ENCODE data around the gene ABTB2. TPM values are rescaled to one million over a fixed set of nuclear protein-coding genes. Genes with fewer than 3 reads are reported as not detected.

ABTB2 gene
- total RNA-seq, 4 donors from 2014 or later: 5.4 to 15.6 (median 12.8) TPM

GRCh38 chr11:34185926-34186841 is 171.6 kb downstream of the ABTB2 start:
- TF ChIP-seq EP300 (IDR thresholded peaks at IDR 0.05): no peak
- TF ChIP-seq POLR2A (IDR thresholded peaks at IDR 0.05): no peak
- TF ChIP-seq POLR2AphosphoS5 (IDR thresholded peaks at IDR 0.05): no peak
- TF ChIP-seq, protein P1, sequence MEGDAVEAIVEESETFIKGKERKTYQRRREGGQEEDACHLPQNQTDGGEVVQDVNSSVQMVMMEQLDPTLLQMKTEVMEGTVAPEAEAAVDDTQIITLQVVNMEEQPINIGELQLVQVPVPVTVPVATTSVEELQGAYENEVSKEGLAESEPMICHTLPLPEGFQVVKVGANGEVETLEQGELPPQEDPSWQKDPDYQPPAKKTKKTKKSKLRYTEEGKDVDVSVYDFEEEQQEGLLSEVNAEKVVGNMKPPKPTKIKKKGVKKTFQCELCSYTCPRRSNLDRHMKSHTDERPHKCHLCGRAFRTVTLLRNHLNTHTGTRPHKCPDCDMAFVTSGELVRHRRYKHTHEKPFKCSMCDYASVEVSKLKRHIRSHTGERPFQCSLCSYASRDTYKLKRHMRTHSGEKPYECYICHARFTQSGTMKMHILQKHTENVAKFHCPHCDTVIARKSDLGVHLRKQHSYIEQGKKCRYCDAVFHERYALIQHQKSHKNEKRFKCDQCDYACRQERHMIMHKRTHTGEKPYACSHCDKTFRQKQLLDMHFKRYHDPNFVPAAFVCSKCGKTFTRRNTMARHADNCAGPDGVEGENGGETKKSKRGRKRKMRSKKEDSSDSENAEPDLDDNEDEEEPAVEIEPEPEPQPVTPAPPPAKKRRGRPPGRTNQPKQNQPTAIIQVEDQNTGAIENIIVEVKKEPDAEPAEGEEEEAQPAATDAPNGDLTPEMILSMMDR (IDR thresholded peaks at IDR 0.05): no peak
- 28% methylated on average over 16 of the region's 22 CpGs for WGBS
- Histone ChIP-seq H3K36me3 (no peaks in the 10 kb centered on the region), H3K4me3 (no peak overlapping the region), H3K27me3 (no peaks in the 10 kb centered on the region), H3K4me1 (peaks cover 30% of the 10 kb centered on the region), H3K27ac (no peak overlapping the region), H3K9me3 (no peaks in the 10 kb centered on the region)
- DNase-seq (ENCODE audit: low spot score in 2 of 2): no peak

DNA sequence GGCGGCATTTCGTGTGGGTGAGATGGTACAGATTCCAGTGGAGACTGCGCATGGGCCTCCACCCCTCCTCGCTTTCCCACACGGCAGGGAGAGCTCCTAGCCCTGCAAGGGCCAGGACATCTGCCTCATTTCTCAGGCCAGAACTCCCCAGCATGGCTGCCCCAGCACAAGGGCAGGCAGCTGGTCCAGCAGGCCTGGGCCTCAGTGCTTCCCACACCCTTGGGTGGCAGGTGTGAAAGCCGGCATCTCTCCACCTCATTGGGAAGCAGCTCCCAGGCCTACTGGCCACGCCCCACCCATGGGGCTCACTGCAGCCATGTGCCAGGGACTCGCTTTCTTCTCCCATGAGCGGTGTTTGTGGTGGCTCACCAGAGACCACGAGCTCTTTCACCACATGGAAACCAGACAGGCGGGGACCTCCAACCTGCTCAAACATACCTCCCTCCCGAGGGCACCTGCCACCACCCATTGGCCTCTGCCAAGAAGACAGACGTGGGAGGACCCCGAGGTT is 173.2 kb downstream of the ABTB2 start:
- H3K9me3 ChIP-seq: no peaks in the 10 kb centered on the region
- no peaks in the 10 kb centered on the region for H3K36me3 ChIP-seq
- DNase-seq (ENCODE audit: low spot score in 2 of 2): no peak
- no peak for TF ChIP-seq EP300 (IDR thresholded peaks at IDR 0.05)
- no peak for TF ChIP-seq POLR2A (IDR thresholded peaks at IDR 0.05)
- TF ChIP-seq, protein P1 (IDR thresholded peaks at IDR 0.05): no peak
- TF ChIP-seq POLR2AphosphoS5 (IDR thresholded peaks at IDR 0.05): no peak
- 87% methylated on average over 8 of the region's 14 CpGs for WGBS
- no peak overlapping the region for H3K4me3 ChIP-seq
- H3K27me3 ChIP-seq: no peaks in the 10 kb centered on the region
- H3K27ac ChIP-seq: no peak overlapping the region
- peaks cover 31% of the 10 kb centered on the region for H3K4me1 ChIP-seq

DNA sequence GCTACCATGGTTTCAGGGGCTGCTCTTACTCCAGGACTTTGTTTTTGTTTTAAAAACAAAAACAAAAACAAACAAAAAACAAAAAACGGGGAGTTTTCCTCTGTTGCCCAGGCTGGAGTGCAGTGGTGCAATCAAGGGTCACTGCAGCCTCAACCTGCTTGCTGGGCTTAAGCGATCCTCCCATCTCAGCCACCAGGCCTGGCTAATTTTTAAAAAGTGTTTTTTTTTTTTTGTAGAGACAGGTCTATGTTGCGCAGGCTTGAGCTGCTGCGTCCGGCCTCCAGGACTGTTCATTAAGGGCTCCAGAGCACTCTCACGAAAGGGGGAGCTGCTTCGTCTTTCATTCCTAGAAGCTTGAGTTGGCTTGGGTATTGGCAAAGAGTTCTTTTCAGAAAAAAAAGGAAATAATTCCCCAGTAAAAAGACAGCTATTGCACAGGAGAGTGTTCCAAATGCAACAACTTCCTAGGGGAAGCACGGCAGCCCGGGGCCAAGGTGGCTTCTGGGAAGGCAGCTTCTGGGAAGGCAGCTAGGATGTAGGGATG is 173.9 kb downstream of the ABTB2 start:
- peaks cover 31% of the 10 kb centered on the region for H3K4me1 ChIP-seq
- no peak for DNase-seq (ENCODE audit: low spot score in 2 of 2)
- TF ChIP-seq EP300 (IDR thresholded peaks at IDR 0.05) (no peak), POLR2AphosphoS5 (IDR thresholded peaks at IDR 0.05) (no peak), POLR2A (IDR thresholded peaks at IDR 0.05) (no peak)
- TF ChIP-seq, protein P1 (IDR thresholded peaks at IDR 0.05): no peak
- H3K27ac ChIP-seq: no peak overlapping the region
- 81% methylated on average over 9 of the region's 9 CpGs for WGBS
- no peak overlapping the region for H3K4me3 ChIP-seq
- no peaks in the 10 kb centered on the region for H3K36me3 ChIP-seq
- no peaks in the 10 kb centered on the region for H3K9me3 ChIP-seq
- no peaks in the 10 kb centered on the region for H3K27me3 ChIP-seq

DNA sequence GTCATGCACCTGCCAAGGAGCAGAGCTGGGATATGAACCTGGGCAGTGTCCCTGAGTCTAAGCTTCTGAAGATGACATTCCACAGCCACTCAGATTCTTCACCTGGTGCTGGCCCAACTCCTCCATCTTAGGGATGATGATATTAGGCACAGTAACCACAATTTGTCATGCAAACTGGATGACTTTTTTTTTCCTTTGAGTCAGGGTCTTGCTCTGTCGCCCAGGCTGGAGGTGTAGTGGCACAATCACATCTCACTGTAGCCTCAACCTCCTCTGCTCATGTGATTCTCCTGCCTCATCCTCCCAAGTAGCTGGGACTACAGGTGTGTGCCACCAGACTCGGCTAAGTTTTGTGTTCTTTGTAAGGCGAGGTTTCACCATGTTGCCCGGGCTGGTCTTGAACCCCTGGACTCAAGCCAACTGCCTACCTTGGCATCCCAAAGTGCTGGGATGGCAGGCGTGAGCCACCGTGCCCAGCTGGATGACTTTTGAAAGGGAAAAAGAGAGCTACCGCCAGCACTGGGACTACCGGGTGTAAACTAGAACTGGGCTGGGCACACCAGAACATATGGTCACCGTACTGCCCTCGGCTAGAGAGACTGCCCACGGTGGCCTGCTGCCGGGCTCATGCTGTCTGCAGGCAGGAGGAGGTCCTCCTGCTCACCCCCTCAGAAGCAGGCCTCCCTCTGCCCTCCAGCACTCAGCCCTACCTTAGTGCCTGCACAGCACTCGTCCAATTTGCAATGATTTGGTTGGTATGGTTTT is 174.7 kb downstream of the ABTB2 start:
- H3K9me3 ChIP-seq: no peaks in the 10 kb centered on the region
- no peak overlapping the region for H3K4me3 ChIP-seq
- TF ChIP-seq, protein P1 (IDR thresholded peaks at IDR 0.05): no peak
- TF ChIP-seq POLR2AphosphoS5 (IDR thresholded peaks at IDR 0.05): no peak
- no peak for TF ChIP-seq POLR2A (IDR thresholded peaks at IDR 0.05)
- no peak for TF ChIP-seq EP300 (IDR thresholded peaks at IDR 0.05)
- H3K27ac ChIP-seq: no peak overlapping the region
- H3K4me1 ChIP-seq: peaks cover 31% of the 10 kb centered on the region
- no peaks in the 10 kb centered on the region for H3K27me3 ChIP-seq
- H3K36me3 ChIP-seq: no peaks in the 10 kb centered on the region
- 84% methylated on average over 8 of the region's 13 CpGs for WGBS
- DNase-seq (ENCODE audit: low spot score in 2 of 2): no peak
